Stimulated activated CD4-positive, alpha-beta T cell treated with anti-CD3 and anti-CD28 coated beads, Interleukin-12 subunit alpha, Interleukin-12 subunit beta, amount 100 ng/mL, for 48 hours (primary cell): ENCODE measurements around the gene ATP6V0E1.
A peak's percentile ranks its signal among the peaks of the same experiment; 100 is the strongest.

Experiments used
- DNase-seq, 3 donors: peaks; one replicate each; pipeline ENCODE4 v3.0.0-alpha.2; 2020; ENCODE audit warnings: low read depth in 2 of 3, low spot score in 1 of 3

Gene ATP6V0E1

GRCh38 chr5:172956228-172956627 is 27.3 kb upstream of the ATP6V0E1 start:
- DNase-seq = no peak

- no peak for DNase-seq
Observed at GRCh38 chr5:172956936-172957335, 26.6 kb upstream of the ATP6V0E1 start.

DNA sequence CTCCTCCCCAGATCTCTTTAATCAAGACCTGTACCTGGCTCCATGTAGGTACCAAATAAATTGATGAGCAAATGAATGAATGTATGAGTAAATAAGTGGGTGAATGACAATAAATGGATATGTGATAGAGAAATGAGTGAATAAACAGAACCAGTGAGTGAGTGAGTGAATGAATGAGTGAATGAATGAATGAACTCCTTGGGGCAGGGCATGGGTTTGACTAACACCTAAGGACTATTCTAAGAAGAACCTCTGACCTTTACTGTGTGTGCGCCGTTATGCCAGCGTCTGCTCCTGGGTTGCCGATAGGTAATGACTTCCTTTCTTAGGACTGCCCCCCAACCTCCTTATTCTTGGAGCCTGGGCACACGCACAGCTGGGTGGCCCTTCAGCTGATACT is 26.1 kb upstream of the ATP6V0E1 start:
- DNase-seq = no peak

DNA sequence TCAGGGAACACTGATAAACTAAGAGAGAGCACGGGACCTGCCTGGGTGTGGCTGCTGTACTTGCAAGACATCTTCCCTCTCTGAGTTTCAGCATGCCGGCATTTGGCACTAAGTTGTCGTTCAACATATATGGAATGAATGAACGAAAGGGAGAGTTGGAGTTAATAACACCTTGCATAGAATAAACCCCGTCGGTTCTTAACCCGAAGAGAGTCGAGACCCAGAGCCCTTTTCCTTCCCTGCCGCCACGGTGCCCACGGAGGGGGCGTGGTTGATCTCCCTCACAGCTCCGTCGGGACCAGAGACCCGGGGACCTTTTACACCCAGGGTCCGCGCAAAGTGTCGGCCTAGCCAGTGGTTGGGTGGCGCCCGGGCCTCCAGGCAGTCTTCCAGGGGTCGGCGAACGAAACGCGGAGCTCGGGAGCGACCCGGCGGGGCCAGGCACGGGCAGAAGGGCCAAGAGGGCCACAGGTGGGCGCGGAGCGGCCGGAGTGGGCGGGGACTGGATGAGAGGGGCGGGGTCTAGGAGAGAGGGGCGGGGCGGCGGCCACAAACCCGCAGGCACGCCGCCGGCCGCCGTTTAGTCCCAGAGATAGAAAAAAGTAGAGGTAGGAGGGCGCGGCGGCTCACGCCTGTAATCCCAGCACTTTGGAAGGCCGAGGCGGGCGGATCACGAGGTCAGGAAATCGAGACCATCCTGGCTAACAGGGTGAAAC is 25.1 kb upstream of the ATP6V0E1 start:
- peak; percentile 35 to 64 (median 58) for DNase-seq

GRCh38 chr5:172959824-172960799 is 23.5 kb upstream of the ATP6V0E1 start:
- no peak for DNase-seq

DNA sequence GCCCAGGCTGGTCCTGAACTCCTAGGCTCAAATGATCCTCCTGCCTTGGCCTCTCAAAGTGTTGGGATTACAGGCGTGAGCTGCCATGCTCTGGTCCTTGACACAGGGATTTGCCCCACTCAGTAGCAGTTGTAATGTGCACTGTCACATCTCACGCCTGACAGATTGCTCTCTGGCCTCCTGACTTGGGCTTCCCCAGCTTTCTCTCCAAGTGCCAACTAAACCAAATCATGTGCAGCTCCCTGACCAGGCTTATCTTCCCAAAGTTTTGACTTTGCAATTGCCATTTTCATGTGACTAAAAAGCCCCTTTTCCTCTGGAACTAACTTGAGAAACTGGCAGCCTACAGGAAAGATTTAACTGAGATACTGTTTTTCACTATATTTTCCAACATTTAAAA is 13.7 kb upstream of the ATP6V0E1 start:
- DNase-seq = no peak

DNA sequence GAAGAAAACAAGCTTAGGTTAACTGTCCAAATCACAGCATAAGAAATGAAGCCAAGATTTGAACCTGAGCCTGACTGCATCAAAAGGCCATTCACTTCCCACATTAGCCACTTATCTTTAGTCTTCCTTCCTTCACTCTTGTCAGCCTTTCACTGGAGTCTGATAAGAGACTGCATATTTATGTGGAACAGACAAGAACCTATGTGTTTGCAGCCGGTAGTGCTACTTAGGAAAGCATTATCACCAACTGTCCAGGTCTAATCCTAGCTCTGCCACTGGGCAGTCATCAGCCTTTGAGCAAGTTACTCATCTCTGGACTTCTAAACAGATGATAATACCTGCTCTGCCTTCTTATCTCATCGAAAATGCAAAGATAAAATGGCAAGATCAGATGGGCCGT is 12.1 kb upstream of the ATP6V0E1 start:
- DNase-seq = no peak

DNA sequence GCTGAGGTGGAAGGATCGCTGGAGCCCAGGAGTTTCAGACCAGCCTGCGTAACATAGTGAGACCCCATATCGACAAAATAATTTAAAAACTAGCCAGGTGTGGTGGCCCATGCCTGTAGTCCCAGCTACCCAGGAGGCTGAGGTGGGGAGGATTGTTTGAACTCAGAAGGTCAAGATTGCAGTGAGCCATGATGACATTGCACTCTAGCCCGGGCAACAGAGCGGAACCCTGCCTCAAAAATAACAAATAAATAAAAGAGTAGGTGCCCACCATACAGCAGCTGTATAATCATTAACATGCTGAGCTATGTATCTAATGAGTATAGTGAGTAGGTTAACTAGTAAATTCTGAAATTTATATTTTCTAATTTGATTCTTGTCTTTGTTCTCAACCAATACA is 11.0 kb upstream of the ATP6V0E1 start:
- no peak for DNase-seq

DNA sequence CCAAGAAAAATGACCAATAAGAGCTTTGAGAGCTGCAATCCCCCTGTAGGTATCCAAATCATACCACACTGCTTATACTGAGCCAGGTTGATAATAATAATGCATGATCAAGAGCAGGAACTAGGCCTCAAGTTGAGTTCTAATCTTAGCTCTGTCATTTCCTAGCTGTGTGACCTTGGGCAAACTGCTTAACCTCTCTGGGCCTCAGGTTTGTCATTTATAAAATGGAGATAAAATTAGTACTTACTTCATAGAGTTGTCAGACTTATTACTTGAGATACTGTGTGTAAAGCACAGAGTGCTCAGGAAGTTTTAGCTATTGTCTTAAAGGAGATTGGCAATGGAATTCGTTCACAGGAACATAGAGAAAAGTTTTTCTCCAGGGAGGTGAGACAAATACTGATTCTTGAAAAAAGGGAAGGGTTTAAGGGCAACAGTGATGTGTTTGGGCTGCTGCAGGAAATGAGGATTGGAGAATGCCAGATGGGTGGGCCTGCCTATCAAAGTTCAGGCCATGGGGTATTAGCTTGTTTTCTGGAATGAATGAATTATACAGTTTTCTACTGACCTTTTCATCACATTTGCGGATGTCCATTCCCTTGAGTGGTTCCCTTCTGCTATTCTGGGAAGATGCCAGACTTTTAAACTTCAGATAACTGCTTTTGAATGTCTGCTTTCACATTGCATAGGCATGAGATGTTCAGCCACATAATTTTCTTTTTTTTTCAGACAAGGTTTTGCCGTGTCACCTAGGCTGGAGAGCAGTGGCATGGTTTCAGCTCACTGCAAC is 10.2 kb upstream of the ATP6V0E1 start:
- no peak for DNase-seq

DNA sequence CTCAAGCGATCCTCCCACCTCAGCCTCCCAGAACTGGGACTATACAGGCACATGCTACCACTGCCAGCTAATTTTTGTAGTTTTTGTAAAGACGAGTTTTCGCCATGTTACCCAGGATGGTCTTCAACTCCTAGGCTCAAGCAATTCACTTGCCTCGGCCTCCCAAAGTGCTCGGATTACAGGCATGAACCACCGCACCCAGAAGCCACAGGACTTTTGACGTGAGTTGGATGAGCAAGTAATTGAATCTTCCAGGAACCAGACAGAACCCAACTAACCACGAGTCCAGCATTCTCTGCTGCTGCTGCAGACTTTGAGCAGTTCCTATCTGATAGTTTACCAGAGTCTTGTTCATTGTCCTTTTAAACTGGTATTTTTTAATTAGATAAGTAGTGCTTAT is 9.6 kb upstream of the ATP6V0E1 start:
- no peak for DNase-seq

DNA sequence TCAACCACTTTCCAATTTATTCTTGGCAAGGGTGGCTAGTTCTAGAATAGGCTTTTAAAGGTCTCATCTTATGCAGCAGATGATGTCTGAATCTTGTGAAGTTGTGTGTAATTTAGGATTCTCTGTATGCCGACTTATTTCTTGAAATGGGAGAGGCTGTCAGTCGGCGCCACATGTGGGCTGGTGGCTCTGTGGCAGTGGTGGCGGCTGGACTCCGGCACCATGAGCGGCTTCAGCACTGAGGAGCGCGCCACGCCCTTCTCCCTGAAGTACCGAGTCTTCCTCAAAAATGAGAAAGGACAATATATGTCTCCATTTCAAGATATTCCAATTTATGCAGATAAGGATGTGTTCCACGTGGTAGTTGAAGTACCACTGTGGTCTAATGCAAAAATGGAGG is 8.3 kb upstream of the ATP6V0E1 start:
- no peak for DNase-seq

GRCh38 chr5:172979778-172980177 is 3.8 kb upstream of the ATP6V0E1 start:
- no peak for DNase-seq

DNA sequence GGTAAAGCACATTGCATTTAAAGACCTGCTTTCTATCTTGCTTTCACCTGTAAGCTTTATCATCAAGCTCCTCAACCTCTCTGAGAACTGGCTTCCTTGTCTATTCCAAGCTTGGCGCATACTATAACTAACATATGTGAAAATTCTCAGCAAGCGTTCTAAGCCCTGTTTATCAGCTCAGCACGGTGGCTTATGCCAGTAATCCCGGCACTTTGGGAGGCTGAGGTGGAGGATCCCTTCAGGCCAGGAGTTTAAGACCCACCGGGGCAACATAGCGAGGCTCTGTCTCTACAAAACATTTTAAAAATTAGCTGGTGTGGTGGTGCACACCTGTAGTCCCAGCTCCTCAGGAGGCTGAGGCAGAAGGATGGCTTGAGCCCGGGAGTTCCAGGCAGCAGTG is 1.6 kb upstream of the ATP6V0E1 start:
- DNase-seq = no peak

DNA sequence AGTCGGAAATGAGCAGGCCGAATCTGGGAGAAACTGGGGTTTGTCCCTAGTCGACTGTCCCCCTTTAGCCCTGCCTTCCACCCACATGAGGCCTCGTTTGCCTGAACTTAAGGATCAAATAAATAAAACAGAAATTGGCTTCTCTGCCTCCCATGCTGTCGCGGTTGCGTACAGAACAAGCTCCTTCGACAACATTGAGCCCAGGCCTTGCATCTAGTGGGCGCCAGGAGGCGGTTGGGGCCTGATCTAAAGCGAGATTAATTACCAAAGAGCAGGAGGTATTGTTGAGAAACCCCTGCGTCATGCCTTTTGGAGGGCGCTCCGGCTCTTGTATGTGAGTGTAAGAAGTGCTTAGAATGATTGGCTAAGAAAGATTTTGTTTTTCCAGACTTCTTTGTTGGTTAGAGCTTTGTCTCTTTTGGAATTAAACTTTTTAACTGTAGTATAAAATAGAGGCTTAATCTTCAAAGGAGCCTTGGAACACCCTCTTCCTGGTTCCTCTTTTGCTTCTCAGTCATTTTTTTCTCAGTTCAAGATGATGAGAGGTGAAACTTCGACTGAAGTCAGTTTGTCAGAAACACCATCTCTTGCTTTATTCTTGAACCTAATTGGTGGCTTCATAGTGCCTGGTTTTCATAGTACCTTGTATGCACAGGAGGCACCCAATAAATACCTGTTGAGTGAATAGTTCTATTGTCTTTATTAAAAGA is 828 bp downstream of the ATP6V0E1 start:
- peak; percentile 62 to 74 (median 66) for DNase-seq

DNA sequence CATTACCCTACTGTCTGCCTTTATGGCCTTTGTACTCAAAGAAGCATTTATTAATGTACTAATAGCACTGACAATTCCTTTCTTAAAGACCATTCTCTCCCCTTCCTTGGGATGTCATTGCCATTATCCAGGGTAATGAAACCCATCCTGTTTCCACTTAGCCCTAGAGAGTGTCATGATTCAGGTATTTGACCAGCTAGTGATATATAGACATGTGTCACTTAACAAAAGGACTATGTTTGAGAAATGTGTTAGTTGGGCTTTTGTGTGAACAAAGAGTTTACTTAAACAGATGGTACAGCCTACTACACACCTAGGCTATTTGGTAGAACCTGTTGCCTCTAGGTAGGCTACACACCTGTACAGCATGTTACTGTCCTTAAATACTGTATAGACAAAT is 2.0 kb downstream of the ATP6V0E1 start:
- DNase-seq = no peak

GRCh38 chr5:172988276-172988675 is 4.7 kb downstream of the ATP6V0E1 start:
- DNase-seq = no peak

DNA sequence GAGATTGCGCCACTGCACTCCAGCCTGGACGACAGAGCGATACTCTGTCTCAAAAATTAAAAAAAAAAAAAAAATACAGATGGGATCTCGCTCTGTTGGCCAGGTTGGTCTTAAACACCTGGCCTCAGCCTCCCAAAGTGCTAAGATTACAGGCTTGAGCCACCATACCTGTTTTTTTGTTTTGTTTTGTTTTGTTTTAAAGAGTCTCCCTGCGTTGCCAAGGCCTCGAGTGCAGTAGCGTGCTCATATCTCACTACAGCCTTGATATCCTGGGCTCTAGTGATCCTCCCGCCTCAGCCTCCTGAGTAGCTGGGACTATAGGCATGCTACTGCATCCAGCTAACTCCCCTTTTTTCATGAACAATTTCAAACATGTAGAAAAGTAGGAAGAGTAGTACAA is 7.2 kb downstream of the ATP6V0E1 start:
- DNase-seq = no peak

- DNase-seq = no peak
Observed at GRCh38 chr5:172994405-172994804, 10.8 kb downstream of the ATP6V0E1 start.

- DNase-seq = no peak
Observed at GRCh38 chr5:172999372-172999973, 15.9 kb downstream of the ATP6V0E1 start.

DNA sequence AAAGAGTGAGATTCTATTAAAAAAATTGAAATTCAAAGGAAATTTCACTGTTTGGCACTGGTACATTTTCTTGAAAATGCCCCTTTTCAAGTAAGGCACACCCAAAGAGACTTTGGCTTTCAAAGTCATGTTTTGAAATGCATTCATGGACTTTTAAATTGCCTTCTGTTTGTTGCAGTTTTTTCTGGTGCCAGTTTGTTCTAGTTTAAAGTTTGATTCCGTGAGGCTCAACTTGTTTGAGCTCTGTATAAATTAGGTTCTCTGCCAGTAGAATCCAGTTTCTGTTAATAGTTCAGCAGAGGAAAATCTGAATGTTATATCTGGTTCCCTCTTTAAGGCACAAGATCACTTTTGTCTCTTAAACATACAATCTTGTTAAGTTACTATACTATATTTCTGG is 16.4 kb downstream of the ATP6V0E1 start:
- no peak for DNase-seq
